ENCODE measurements around the gene SUGP1.
A peak's percentile ranks its signal among the peaks of the same experiment; 100 is the strongest.
"Not testable (repeated sequence)": the region's sequence is repeated elsewhere in the genome, so short reads cannot be mapped to it uniquely, and the experiment has no call there.

SUGP1 gene, protein sequence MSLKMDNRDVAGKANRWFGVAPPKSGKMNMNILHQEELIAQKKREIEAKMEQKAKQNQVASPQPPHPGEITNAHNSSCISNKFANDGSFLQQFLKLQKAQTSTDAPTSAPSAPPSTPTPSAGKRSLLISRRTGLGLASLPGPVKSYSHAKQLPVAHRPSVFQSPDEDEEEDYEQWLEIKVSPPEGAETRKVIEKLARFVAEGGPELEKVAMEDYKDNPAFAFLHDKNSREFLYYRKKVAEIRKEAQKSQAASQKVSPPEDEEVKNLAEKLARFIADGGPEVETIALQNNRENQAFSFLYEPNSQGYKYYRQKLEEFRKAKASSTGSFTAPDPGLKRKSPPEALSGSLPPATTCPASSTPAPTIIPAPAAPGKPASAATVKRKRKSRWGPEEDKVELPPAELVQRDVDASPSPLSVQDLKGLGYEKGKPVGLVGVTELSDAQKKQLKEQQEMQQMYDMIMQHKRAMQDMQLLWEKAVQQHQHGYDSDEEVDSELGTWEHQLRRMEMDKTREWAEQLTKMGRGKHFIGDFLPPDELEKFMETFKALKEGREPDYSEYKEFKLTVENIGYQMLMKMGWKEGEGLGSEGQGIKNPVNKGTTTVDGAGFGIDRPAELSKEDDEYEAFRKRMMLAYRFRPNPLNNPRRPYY
- total RNA-seq = 30.2 to 52.0 reads per million in 2 donors

DNA sequence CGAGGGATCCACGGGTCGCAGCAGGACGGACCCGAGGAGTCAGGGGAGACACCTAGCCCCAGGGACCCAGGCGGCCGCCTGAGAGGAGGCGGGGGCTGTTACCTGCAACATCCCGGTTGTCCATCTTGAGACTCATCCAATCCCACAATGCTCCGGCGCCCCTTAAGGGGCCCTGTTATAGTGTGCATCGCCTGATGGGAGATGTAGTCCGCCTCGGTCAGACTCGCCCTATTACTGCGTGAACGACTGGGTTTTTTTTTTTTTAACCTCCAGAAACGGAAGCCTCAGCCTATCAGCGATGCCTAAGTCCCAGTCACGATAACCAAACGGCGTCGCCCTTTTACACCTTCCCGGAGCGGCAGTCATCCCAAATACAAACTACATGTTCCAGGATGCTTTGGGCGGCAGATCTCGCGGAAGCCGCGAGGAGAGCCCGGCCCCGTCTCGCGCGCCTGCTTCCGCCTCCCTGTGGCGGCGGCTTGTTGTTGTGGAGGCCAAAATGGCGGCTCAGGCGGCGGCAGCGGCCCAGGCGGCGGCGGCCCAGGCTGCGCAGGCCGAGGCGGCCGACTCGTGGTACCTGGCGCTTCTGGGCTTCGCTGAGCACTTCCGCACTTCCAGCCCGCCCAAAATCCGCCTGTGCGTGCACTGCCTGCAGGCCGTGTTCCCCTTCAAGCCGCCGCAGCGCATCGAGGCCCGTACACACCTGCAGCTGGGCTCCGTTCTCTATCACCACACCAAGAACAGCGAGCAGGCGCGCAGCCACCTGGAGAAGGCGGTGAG, at the start of gene SUGP1, which contains the start of gene MAU2:
Gene SUGP1, minus strand, starts transcription at position 149 of the 780 bp plus-strand sequence. Its CDS starts 13 bp downstream, at position 136.
Gene MAU2, plus strand, starts transcription at position 469 of the 780 bp plus-strand sequence. Its CDS starts 31 bp downstream, at position 500.
- DNase-seq = peak; percentile 83

GRCh38 chr19:19368087-19368486, 47.8 kb upstream of the SUGP1 start:
- no peak for DNase-seq

- DNase-seq = peak; percentile 60
Observed at GRCh38 chr19:19366434-19367396, 46.4 kb upstream of the SUGP1 start.

DNA sequence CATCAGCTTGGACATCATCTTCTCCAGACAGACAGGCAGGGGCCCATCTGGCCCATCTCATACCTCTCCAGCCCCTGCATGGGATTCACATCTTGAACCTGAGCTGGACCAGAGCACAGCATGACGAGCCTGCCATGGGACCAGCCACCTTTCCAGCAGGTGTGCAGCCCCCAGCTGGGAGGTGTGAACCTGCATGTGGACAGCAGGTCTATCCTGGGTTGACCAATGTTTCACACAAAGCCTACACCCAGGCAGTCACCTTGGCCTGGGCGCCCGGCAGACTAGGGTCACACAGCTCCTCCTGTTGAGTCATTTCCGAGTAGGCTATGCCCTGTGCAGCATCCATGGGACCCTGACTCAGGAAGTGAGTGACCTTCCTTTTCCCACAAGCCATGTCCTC, 41.8 kb upstream of the SUGP1 start:
- DNase-seq = no peak

DNA sequence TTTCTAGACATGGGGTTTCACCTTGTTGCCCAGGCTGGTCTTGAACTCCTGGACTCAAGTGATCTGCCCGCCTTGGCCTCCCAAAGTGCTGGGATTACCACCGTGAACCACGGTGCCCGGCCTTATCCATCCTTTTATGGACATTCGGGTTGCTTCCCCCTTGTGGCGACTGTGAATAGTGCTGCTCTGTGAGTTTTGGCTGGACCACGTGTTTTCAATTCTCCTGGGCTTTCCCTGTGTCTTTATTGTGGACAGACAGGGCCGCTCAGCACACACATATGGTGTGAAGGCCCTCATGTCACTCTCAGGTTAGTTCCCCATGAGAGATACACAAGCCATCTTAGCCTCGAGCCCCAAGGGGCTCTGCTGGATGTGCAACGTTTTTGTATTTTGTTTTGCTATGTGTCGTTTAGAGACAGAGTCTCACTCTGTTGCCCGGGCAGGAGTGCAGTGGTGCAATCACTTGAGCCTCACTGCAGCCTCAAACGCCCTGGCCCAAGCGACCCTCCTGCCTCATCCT, 40.8 kb upstream of the SUGP1 start:
- peak; percentile 64 for DNase-seq

DNA sequence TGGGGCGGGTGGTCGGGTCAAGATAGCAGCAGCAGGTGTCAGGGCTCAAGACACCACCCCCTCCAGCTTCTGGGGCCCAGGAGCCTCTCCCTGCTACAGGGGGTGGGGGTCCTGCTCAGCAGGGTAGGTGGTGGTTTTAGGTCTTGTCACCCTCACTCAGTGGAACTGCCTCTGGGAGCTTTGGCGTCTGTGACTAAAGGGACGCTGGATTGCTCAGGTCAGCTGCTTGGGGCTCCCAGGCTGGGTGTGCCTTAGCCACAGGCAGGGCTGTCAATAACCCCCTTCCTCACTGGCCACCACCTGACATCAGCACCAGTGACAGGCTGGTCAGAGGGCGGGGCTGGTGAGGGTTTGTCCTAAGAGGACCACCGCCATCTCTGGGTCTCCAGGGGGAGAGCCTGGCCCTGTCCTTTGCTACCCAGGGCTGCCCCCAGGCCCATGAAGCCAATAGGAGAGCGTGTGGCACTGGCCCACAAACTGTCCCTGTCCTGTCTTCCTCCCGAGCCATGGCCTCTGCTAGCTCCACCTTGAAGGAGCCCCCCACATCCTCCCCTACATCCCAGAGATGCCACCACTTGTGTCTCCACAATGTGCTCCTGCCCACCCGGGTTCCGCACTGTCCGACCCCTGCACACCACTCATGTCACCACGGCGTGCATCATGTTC, 36.7 kb upstream of the SUGP1 start:
- no peak for DNase-seq

- no peak for DNase-seq
Observed at GRCh38 chr19:19356500-19356899, 36.2 kb upstream of the SUGP1 start.

- DNase-seq = no peak
Observed at GRCh38 chr19:19355606-19356139, 35.4 kb upstream of the SUGP1 start.

GRCh38 chr19:19354932-19355331, 34.6 kb upstream of the SUGP1 start:
- no peak for DNase-seq

- DNase-seq = no peak
Observed at GRCh38 chr19:19354007-19354406, 33.7 kb upstream of the SUGP1 start.

- no peak for DNase-seq
Observed at GRCh38 chr19:19352823-19353222, 32.5 kb upstream of the SUGP1 start.

- not testable (repeated sequence) for DNase-seq
Observed at GRCh38 chr19:19350756-19351155, 30.4 kb upstream of the SUGP1 start.

DNA sequence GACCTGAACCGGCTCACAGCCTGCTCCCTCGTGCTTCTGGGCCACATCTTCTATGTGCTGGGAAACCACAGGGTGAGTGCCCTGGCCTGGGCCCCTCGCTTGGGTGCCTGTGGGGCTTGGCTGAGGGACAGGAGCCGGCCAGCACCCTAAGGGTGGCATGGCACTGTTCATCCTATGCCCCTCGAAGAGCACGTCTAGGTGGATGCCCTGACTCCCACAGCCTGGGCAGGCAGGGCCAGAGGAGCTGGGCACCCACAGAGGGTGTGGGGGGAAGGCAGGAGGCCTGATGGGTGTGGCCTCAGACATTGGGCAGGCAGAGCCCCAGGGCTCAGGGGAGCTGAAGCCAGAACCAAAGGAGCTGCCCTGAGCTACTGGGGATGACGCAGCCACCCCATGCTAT, 29.1 kb upstream of the SUGP1 start:
- DNase-seq = no peak

DNA sequence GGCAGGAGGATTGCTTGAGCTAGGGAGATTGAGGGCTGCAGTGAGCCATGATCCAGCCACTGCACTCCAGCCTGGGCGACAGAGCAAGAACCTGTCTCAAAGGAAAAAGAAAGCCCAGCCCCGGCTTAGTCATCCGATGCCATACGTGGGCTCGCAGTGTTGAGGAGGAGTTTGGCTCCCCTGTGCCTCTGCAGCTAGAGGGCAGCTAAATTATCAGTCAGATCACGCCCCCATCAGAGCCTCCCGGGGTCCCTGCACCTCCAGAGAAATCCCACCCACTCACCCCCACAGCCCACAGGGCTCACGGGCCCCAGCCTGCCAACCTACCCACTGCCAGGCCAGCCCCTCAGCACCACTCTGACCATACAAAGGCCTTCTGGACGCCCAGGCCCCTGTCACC, 28.0 kb upstream of the SUGP1 start:
- DNase-seq = no peak

GRCh38 chr19:19347401-19348110, 27.2 kb upstream of the SUGP1 start:
- no peak for DNase-seq

GRCh38 chr19:19345970-19346369, 25.7 kb upstream of the SUGP1 start:
- DNase-seq = no peak

- DNase-seq = no peak
Observed at GRCh38 chr19:19345232-19345631, 24.9 kb upstream of the SUGP1 start.

DNA sequence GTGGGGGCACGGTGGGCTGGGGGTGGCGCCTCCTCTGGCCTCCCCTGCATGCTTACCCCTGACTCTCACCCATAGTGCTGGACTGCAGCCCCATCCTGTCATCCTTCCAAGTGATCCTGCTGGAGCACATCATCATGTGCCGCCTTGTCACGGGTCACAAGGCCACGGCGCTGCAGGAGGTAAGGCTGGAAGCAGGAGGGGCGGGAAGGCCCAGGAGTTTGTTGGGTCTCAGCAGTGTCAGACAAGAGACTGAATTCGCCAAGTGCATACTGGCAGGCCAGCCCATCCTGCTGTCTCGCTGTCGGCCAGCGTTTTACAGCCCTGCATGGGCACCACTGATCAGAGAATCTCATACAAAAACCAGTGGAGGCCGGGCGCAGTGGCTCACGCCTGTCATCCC, 23.5 kb upstream of the SUGP1 start:
- DNase-seq = no peak

DNA sequence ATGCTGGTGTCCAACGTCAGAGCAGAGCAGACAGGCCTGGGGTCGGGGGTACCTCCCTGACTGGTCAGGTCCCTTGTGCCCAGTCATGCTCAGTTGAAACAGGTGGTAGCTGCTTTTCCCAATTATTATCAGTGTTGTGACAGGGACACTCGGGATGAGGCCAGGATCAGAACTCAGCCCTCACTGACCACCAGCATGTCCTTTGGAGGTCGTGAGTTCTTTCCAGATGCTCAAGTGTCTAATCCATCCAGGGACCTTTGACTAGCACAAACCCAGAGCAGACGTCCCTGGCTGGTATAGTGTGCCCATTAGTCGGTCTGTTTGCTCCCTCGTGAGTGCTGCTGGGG, 22.7 kb upstream of the SUGP1 start:
- no peak for DNase-seq

All from T-helper 9 cell (primary cell).